HG03558 (cell line): ENCODE results near the gene GRP.

Source experiments
- ATAC-seq: cut with Tn5 transposase; IDR thresholded peaks from one replicate; pipeline ENCODE4 v1.9.1; 2021; ENCODE audit warnings: moderate number of reproducible peaks; ENCODE audit not compliant: unreplicated experiment; ENCODE audit errors: extremely low read depth

The GRP gene

GRCh38 chr18:59266886-59267502 lies 47.0 kb downstream of the GRP start:
- ATAC-seq = no peak

GRCh38 chr18:59267503-59268126 lies 47.7 kb downstream of the GRP start:
- no peak for ATAC-seq

- no peak for ATAC-seq
Observed at GRCh38 chr18:59268127-59268720, 48.3 kb downstream of the GRP start.

- no peak for ATAC-seq
Observed at GRCh38 chr18:59268721-59269562, 49.0 kb downstream of the GRP start.

- ATAC-seq = no peak
Observed at GRCh38 chr18:59269563-59270119, 49.7 kb downstream of the GRP start.

GRCh38 chr18:59270689-59271257 lies 50.8 kb downstream of the GRP start:
- no peak for ATAC-seq

GRCh38 chr18:59271606-59272220 lies 51.8 kb downstream of the GRP start:
- no peak for ATAC-seq

GRCh38 chr18:59272221-59272888 lies 52.4 kb downstream of the GRP start:
- no peak for ATAC-seq

- ATAC-seq = no peak
Observed at GRCh38 chr18:59272891-59273758, 53.2 kb downstream of the GRP start, which contains the start of gene RAX. Gene RAX, minus strand, starts transcription at chr18:59273454. Its CDS starts 248 bp downstream, at chr18:59273206.

- ATAC-seq = no peak
Observed at GRCh38 chr18:59273759-59274532, 54.0 kb downstream of the GRP start.

GRCh38 chr18:59274533-59274928 lies 54.6 kb downstream of the GRP start:
- no peak for ATAC-seq

- no peak for ATAC-seq
Observed at GRCh38 chr18:59275406-59275949, 55.5 kb downstream of the GRP start.

GRCh38 chr18:59276047-59276446 lies 56.1 kb downstream of the GRP start:
- no peak for ATAC-seq

- no peak for ATAC-seq
Observed at GRCh38 chr18:59278793-59279192, 58.8 kb downstream of the GRP start.

GRCh38 chr18:59279193-59279592 lies 59.2 kb downstream of the GRP start:
- ATAC-seq = no peak

GRCh38 chr18:59279722-59280121 lies 59.8 kb downstream of the GRP start:
- ATAC-seq = no peak
